Left ventricle myocardium inferior (tissue), 1 donor: ENCODE data around the gene RNU7-1. TPM values are rescaled to one million over a fixed set of nuclear protein-coding genes. Genes with fewer than 3 reads are reported as not detected.
"Not testable (repeated sequence)": the region's sequence is repeated elsewhere in the genome, so short reads cannot be mapped to it uniquely, and the experiment has no call there.

ENCODE experiments used
- DNase-seq: peaks from one replicate; pipeline ENCODE4 v3.0.0-alpha.2; 2020
- H3K27ac ChIP-seq: fragments of 200-600 bp; replicated peaks from 2 replicates; pipeline ENCODE4 v1.8.0; 2021
- H3K27me3 ChIP-seq: fragments of 200-600 bp; 2 replicates; pipeline ENCODE4 v1.8.0; 2021; ENCODE audit warnings: low read depth
- H3K36me3 ChIP-seq: fragments of 200-600 bp; 2 replicates; pipeline ENCODE4 v1.8.0; 2021
- H3K4me1 ChIP-seq: fragments of 200-600 bp; 2 replicates; pipeline ENCODE4 v1.8.0; 2021
- H3K4me3 ChIP-seq: fragments of 200-600 bp; 2 replicates; pipeline ENCODE4 v1.8.0; 2021; ENCODE audit warnings: mild to moderate bottlenecking, moderate library complexity
- H3K9me3 ChIP-seq: fragments of 200-600 bp; replicated peaks from 2 replicates; pipeline ENCODE4 v1.8.0; 2021
- intact Hi-C: fragments of 100-400 bp; cut with micrococcal nuclease; formaldehyde crosslinking; loops from one replicate; pipeline ENCODE4 v1.11.0; 2022
- total RNA-seq: library from RNA; stranded (reverse); fragmentation: NEBNext Ultra II Directional; extraction: Animal tissue kit (Norgen Biotek cat#: 25700); gene quantifications from one replicate; pipeline ENCODE4 v1.2.1, GENCODE V29; 2021
- TF ChIP-seq, protein P1 (sequence below): fragments of 200-600 bp; IDR thresholded peaks from 2 replicates; pipeline ENCODE4 v1.8.0; 2021; ENCODE audit warnings: antibody characterized with exemption, mild to moderate bottlenecking, borderline replicate concordance
- donor health status: DM: no; HTN: yes; CAD: no; lungs with severe emphysema.

RNU7-1 gene
- total RNA-seq, 1 donor from 2014 or later = not detected

GRCh38 chr12:6902448-6902847, 41.2 kb upstream of the RNU7-1 start:
- DNase-seq = no peak
- intact Hi-C loops = no loop called here
- TF ChIP-seq, protein P1, sequence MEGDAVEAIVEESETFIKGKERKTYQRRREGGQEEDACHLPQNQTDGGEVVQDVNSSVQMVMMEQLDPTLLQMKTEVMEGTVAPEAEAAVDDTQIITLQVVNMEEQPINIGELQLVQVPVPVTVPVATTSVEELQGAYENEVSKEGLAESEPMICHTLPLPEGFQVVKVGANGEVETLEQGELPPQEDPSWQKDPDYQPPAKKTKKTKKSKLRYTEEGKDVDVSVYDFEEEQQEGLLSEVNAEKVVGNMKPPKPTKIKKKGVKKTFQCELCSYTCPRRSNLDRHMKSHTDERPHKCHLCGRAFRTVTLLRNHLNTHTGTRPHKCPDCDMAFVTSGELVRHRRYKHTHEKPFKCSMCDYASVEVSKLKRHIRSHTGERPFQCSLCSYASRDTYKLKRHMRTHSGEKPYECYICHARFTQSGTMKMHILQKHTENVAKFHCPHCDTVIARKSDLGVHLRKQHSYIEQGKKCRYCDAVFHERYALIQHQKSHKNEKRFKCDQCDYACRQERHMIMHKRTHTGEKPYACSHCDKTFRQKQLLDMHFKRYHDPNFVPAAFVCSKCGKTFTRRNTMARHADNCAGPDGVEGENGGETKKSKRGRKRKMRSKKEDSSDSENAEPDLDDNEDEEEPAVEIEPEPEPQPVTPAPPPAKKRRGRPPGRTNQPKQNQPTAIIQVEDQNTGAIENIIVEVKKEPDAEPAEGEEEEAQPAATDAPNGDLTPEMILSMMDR = no peak

GRCh38 chr12:6903722-6904121, 39.9 kb upstream of the RNU7-1 start:
- TF ChIP-seq, protein P1 = no peak
- H3K4me3 ChIP-seq = no peak overlapping the region
- H3K36me3 ChIP-seq = no peaks in the 10 kb centered on the region
- intact Hi-C loops = no loop called here
- no peaks in the 10 kb centered on the region for H3K9me3 ChIP-seq
- H3K27ac ChIP-seq = no peak overlapping the region
- H3K4me1 ChIP-seq = peaks cover 14% of the 10 kb centered on the region
- no peak for DNase-seq
- H3K27me3 ChIP-seq = no peaks in the 10 kb centered on the region

More at GRCh38 chr12:6902448-6902847, 41.2 kb upstream of the RNU7-1 start:
- Histone ChIP-seq H3K4me1 (peaks cover 14% of the 10 kb centered on the region), H3K27me3 (no peaks in the 10 kb centered on the region), H3K36me3 (no peaks in the 10 kb centered on the region), H3K27ac (no peak overlapping the region), H3K9me3 (no peaks in the 10 kb centered on the region), H3K4me3 (no peak overlapping the region)

DNA sequence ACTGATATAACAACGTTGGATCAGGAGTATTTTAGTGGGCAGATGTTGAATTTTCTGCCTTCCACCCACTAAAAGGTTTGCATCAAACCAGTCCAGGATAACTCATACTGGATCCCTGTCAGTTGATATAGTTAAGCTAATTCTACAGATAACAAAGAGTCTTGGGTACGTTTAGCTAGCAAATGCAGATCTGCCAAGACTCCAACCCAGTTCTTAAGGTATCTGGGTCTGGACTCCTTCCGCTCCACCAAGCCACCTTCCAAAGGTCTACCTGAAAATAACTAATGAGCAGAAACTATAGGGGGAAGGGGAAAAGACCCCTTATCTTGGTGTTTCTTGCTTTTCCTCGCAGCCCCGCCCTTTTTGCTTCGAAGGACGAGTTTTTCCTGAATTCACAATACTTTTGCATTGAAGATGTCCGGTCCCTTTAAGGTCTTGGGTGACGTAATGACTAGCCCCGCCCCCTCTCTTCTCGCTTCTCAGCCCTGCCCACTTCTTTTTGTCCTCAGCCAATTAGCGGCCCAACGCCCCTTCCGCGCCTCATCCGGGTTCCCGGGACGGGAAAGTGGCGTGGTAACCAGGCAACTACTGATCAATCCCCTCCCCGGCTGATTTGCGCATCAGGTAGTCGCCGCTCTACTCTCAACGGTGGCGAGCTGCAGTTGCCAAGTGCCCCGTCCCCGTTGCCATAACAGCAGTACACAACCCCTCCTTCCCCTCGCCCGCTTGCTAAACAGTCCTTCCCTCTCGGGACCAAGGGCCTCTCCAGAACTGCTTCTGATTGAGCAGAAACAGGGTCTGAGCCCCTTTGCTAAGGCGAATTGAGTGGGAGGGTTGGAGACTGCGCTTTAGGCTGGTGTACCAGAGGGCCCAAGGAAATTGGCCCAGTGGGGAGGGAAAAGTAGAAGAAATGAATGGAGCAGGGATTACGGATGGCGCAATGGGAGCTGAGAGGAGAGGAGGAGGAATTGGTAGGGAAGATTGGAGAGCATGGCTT, 39.0 kb upstream of the RNU7-1 start, which contains the start of gene LRRC23:
LRRC23 (plus strand) TSS at position 543 of the 997 bp plus-strand sequence. CDS start 812 bp downstream, outside the sequence.
- H3K9me3 ChIP-seq = no peaks in the 10 kb centered on the region
- H3K36me3 ChIP-seq = no peaks in the 10 kb centered on the region
- TF ChIP-seq, protein P1 = no peak
- H3K27ac ChIP-seq = peak within 1 kb of the TSS; percentile 77
- intact Hi-C loops = no loop called here
- peak; percentile 96 for DNase-seq
- H3K4me1 ChIP-seq = peaks cover 14% of the 10 kb centered on the region
- no peaks in the 10 kb centered on the region for H3K27me3 ChIP-seq
- peak within 1 kb of the TSS; percentile 74 for H3K4me3 ChIP-seq

DNA sequence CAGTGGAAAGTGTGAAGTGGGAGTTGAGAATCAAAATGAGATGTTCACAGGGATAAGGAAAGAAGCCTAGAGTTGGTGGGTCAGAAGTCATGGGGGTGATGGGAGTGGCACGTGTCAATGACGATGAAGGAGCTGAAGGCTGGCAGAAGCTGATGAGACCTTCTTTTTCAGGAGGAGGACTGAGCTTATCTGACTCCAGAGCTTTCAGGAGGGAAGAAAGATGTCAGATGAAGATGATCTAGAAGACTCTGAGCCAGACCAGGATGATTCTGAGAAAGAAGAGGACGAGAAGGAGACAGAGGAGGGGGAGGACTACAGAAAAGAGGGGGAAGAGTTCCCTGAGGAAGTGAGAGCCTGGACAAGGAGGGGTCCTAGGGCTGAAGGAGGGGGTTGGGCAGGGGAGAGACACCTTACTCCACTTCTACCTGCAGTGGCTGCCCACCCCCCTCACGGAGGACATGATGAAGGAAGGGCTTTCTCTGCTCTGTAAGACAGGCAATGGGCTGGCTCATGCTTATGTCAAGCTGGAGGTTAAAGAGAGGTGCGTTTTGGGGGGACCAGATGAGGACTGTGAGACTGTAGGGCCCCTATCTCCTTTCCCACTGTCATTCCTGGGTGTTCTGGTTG, 38.1 kb upstream of the RNU7-1 start:
- TF ChIP-seq, protein P1 = no peak
- H3K4me3 ChIP-seq = peak overlapping the region; percentile 74
- no peak for DNase-seq

GRCh38 chr12:6908141-6908540, 35.5 kb upstream of the RNU7-1 start:
- H3K36me3 ChIP-seq, intact Hi-C loops, DNase-seq: not testable (repeated sequence)

More for the DNA sequence above, 38.1 kb upstream of the RNU7-1 start:
- intact Hi-C loops = no loop called here
- Histone ChIP-seq H3K27me3 (no peaks in the 10 kb centered on the region), H3K27ac (peak overlapping the region; percentile 77), H3K9me3 (no peaks in the 10 kb centered on the region), H3K4me1 (peaks cover 14% of the 10 kb centered on the region), H3K36me3 (no peaks in the 10 kb centered on the region)

More at GRCh38 chr12:6908141-6908540, 35.5 kb upstream of the RNU7-1 start:
- not testable (repeated sequence) for H3K9me3 ChIP-seq, H3K27ac ChIP-seq, H3K27me3 ChIP-seq, H3K4me3 ChIP-seq
- peaks cover 14% of the 10 kb centered on the region for H3K4me1 ChIP-seq
